Suprapubic skin (tissue), 4 donors: ENCODE results near the gene ROPN1L.

Source experiments
- CTCF ChIP-seq, 2 donors: fragments of 200-600 bp in 1 of 2; fragments of 450-650 bp in 1 of 2; sonication (generic) in 1 of 2; IDR thresholded peaks; one replicate each; pipeline ENCODE4 v1.5.1; 2016 to 2019; ENCODE audit warnings: antibody characterized with exemption in 2 of 2, mild to moderate bottlenecking in 1 of 2, moderate library complexity in 1 of 2
- EP300 ChIP-seq: sonication (generic); formaldehyde crosslinking; IDR thresholded peaks from one replicate; pipeline ENCODE4 v1.6.1; 2017; ENCODE audit warnings: antibody characterized with exemption
- POLR2A ChIP-seq, 2 donors: fragments of 450-650 bp; IDR thresholded peaks; one replicate each; pipeline ENCODE4 v1.6.1; 2017; ENCODE audit warnings: antibody characterized with exemption in 2 of 2, mild to moderate bottlenecking in 2 of 2, moderate library complexity in 2 of 2
- POLR2AphosphoS5 ChIP-seq, 3 donors: sonication (generic); formaldehyde crosslinking; IDR thresholded peaks; one replicate each; pipeline ENCODE4 v1.6.1; 2017; ENCODE audit warnings: antibody characterized with exemption in 3 of 3

- TF ChIP-seq CTCF (IDR thresholded peaks at IDR 0.05) (no peak), POLR2AphosphoS5 (IDR thresholded peaks at IDR 0.05) (no peak), EP300 (no peak), POLR2A (IDR thresholded peaks at IDR 0.05) (no peak)
These were observed 34.4 kb downstream of the ROPN1L start for GRCh38 chr5:10475931-10476676.
